8988T (cell line): ENCODE measurements around the gene P4HTM.

Experiments
- DNase-seq: peaks from one replicate; pipeline ENCODE4 v3.0.0; 2011

The P4HTM gene

GRCh38 chr3:49025793-49026520 lies 35.9 kb downstream of the P4HTM start:
- no peak for DNase-seq

GRCh38 chr3:49026536-49026935 lies 36.5 kb downstream of the P4HTM start:
- DNase-seq: no peak

GRCh38 chr3:49027634-49028033 lies 37.6 kb downstream of the P4HTM start:
- DNase-seq: no peak

GRCh38 chr3:49028298-49028672 lies 38.2 kb downstream of the P4HTM start:
- no peak for DNase-seq

- no peak for DNase-seq
These were observed 38.9 kb downstream of the P4HTM start, which contains the start of gene IMPDH2 for GRCh38 chr3:49028673-49029562. IMPDH2 (minus strand) TSS chr3:49029398; CDS start chr3:49029350, 48 bp downstream.

- no peak for DNase-seq
These were observed 39.5 kb downstream of the P4HTM start for GRCh38 chr3:49029563-49029884.

- no peak for DNase-seq
These were observed 40.3 kb downstream of the P4HTM start for GRCh38 chr3:49030321-49030720.

GRCh38 chr3:49032646-49033304 lies 42.7 kb downstream of the P4HTM start:
- no peak for DNase-seq

- no peak for DNase-seq
These were observed 44.6 kb downstream of the P4HTM start for GRCh38 chr3:49034650-49035049.

- no peak for DNase-seq
These were observed 45.2 kb downstream of the P4HTM start for GRCh38 chr3:49035281-49035680.

GRCh38 chr3:49053543-49053942 lies 63.5 kb downstream of the P4HTM start:
- no peak for DNase-seq

GRCh38 chr3:49054344-49054862 lies 64.4 kb downstream of the P4HTM start:
- DNase-seq: no peak
